Cerebellar nuclear complex (tissue), 1 donor: ENCODE data around the gene BBS9.
"Not testable (repeated sequence)": the region's sequence is repeated elsewhere in the genome, so short reads cannot be mapped to it uniquely, and the experiment has no call there.

Experiments used
- DNase-seq, 2 experiments: peaks; one replicate each; lab custom pipeline; 2025; lab: John Stamatoyannopoulos, UW

Gene BBS9

GRCh38 chr7:33432821-33433220 is 303.5 kb downstream of the BBS9 start:
- DNase-seq = no peak

GRCh38 chr7:33433357-33433756 is 304.0 kb downstream of the BBS9 start:
- DNase-seq = no peak

GRCh38 chr7:33444511-33444910 is 315.1 kb downstream of the BBS9 start:
- no peak for DNase-seq

GRCh38 chr7:33446551-33446950 is 317.2 kb downstream of the BBS9 start:
- DNase-seq = no peak

- DNase-seq = no peak
These were observed 318.7 kb downstream of the BBS9 start for GRCh38 chr7:33448035-33448434.

- DNase-seq = no peak
These were observed 320.5 kb downstream of the BBS9 start for GRCh38 chr7:33449847-33450246.

GRCh38 chr7:33452805-33453502 is 323.6 kb downstream of the BBS9 start:
- no peak for DNase-seq

- no peak for DNase-seq
These were observed 327.7 kb downstream of the BBS9 start for GRCh38 chr7:33457039-33457438.

GRCh38 chr7:33458581-33458980 is 329.2 kb downstream of the BBS9 start:
- no peak for DNase-seq

- DNase-seq = no peak
These were observed 330.0 kb downstream of the BBS9 start for GRCh38 chr7:33459340-33459751.

GRCh38 chr7:33463131-33463530 is 333.8 kb downstream of the BBS9 start:
- DNase-seq = no peak

GRCh38 chr7:33466203-33466602 is 336.8 kb downstream of the BBS9 start:
- no peak for DNase-seq

GRCh38 chr7:33471636-33472242 is 342.4 kb downstream of the BBS9 start:
- no peak for DNase-seq

- no peak for DNase-seq
These were observed 343.1 kb downstream of the BBS9 start for GRCh38 chr7:33472348-33473025.

- DNase-seq = no peak
These were observed 348.5 kb downstream of the BBS9 start for GRCh38 chr7:33477719-33478480.

- DNase-seq = not testable (repeated sequence)
These were observed 355.1 kb downstream of the BBS9 start for GRCh38 chr7:33484476-33484875.

GRCh38 chr7:33485747-33486493 is 356.6 kb downstream of the BBS9 start:
- no peak for DNase-seq

- DNase-seq = no peak
These were observed 357.3 kb downstream of the BBS9 start for GRCh38 chr7:33486633-33487032.

- no peak for DNase-seq
These were observed 358.8 kb downstream of the BBS9 start for GRCh38 chr7:33487998-33488682.

GRCh38 chr7:33494474-33494873 is 365.1 kb downstream of the BBS9 start:
- DNase-seq = no peak

GRCh38 chr7:33495207-33495606 is 365.8 kb downstream of the BBS9 start:
- DNase-seq = no peak
